Inferior parietal cortex (tissue), 1 donor: Measurements from ENCODE around the gene FLACC1.
A peak's percentile ranks its signal among the peaks of the same experiment; 100 is the strongest.

Source experiments
- DNase-seq: peaks from one replicate; pipeline ENCODE4 v3.0.0-alpha.2; 2016; ENCODE audit errors: extremely low spot score

FLACC1 gene

DNA sequence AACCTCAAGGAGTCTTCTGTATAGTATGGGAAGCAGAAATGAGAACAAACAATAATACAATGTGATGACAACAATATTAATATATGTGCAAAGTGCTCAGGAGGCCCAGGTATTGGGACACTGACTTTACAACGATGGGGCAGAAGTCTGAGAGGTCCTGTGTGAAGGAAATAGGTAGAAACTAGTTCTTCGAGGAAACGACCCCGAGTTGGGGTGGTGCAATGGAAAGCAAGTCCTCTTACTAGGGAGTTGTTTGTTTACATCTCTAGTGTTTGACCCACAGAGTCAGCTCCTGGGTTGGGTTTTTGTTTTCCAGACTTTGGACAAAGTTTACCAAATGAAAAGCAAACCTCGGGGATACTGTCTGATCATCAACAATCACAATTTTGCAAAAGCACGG, 80.6 kb downstream of the FLACC1 start:
- no peak for DNase-seq

DNA sequence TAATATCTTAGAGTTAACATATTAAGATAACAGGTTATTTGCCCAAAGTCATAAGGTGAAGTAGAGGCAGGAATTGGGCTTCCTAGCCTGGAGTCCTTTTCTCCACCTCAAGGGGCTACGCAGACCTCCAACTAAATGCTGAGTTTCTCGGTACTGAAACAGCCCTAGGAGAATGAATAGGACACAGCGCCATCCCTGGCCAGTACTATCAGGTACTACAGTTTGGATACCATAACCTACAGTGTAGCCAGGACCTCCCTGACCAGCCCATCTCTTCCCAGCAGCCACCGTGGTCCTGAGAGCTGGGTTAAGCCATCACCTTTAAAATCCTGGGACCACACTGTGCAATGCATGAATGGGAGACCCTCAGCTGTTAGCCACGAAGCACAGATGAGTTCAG, 81.2 kb downstream of the FLACC1 start:
- no peak for DNase-seq

DNA sequence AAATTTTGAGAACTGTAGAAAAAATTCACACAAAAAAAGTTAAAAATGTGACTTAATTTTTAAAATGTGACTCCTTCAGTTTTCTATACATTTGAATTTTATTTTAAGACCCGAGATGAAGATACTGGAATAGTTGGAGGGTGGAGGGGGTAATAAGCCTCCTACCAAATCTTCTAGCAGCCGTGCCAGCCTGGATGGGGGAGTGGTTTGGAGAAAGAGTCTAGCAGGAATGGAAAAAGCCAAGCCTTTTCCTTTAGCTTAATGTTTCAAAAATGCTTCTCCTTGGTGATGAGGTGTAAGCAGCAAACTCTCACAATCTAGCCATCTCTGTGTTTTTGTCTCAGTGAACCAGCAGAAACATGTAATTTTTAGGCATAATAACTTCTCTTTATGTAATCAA, 82.1 kb downstream of the FLACC1 start:
- DNase-seq: no peak

DNA sequence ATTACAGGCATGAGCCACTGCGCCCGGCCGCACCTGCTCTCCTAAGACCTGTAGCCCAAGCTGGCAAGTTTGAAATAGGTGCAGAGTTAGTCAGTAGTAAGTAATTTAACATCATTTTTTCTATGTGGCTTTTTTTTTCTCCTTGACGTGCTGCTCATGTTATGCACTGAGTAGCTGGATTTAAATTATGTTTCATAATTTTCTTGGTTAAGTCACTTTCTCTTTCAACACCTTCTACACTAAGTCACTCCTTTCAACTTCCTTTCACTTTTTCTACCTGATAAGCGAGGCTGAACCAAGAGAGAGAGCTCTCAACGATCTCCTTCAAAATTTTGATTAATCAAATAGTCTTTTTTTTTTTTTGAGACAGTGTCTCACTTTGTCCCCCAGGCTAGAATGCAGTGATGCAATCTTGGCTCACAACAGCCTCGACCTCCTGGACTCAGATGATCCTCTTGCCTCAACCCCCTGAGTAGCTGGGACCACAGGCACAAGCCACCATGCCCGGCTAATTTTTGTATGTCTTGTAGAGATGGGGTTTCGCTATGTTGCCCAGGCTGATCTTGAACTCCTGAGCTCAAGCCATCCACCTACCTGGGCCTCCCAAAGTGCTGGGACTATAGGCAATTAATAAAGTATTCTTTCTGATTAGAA, 83.7 kb downstream of the FLACC1 start:
- DNase-seq: no peak

DNA sequence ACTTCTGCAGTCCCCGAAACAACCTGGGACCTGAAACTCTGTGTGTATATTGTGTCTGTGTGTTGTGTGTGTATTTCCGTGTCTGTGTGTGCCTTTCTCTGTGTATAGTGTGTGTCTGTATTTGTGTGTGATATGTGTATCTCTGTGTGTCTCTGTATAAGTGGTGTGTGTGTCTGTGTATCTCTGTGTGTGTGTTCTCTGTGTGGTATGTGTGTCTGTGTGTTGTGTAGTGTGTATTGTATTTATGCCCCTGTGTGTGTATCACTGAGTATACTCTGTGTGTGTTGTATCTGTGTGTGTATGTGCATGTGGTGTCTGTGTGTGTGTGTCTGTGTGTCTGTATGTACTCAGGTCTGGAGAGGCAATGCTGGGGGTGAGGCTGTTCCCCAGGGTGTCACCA, 85.2 kb downstream of the FLACC1 start:
- no peak for DNase-seq

DNA sequence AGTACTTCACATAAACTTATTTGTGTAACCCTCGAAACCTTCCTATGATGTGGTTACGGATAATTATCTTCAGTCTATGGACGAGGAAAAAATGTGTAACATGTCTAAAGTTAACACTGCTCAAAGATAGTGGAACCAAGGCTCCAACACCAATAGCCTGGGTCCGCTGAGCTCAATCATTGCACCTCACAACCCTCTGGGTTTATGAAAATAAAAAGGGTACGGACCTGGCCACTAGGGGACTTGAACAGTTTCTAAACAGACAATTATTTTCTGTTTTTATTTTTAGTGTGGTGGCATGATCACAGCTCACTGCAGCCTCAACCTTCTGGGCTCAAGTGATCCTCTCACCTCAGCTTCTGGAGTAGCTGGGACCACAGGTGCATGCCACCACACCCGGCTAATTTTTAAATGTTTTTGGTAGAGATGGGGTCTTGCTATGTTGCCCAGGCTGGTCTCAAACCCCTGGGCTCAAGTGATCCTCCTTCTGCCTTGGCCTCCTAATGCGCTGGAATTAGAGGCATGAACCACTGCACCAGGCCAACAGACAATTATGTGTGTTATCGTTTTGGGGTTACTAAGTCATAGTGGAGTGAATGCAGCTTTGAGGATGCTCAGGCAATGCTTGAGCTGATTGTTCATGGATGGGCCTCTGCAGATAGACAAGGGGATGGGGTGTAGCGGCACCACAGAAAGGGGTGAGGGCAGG, 86.7 kb downstream of the FLACC1 start:
- DNase-seq: no peak

DNA sequence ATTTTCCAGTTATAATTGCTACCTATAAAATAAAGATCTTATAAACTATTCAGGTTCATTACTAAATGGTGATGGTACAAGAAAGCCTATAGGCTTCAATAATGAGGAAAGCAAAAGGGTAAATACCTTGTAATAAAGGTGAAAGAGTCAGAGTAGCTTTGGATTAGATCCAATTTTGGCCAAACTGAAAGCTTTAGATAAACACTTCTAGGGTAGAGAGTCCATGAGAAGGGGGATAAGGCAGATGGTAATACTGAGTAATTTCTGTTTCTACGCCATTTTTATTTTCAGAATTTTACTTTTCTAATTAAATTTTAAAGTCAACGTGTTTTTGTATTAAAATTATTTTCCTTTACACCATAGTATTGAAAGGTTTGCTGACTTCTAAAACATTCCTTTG, 87.4 kb downstream of the FLACC1 start:
- DNase-seq: no peak

DNA sequence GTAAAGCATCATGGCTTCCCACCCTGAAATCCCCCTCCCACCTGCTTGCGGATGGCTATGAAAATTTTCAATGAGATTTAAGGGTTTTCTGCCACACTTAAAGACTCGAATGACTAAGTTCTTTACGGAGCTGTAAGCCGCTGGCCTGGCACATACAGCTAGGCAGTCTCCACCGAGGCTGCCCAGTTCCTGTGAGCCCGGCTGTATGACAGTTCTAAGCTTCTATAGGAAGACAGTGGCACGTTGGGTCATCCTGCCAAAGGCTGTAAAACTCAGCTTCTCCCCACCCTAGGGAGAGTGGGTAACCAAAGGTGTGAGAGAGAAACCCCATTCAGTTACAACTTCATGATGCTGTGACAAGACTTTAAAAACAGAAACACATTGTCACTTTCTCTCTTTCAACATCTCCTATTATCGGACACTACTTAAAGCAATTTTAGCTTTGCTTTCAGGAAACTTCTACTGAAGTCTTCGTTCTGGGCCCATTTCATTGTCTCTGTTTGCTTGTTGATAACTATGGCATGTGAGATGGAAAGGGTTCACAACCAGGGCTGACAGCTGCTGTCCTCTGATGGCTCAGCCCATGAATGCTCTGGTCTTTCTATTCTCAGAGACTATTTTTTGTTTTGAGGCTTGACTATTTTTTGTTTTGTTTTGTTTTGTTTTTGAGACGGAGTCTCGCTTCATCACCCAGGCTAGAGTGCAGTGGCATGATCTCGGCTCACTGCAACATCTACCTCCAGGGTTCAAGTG, 89.7 kb downstream of the FLACC1 start:
- DNase-seq: no peak

DNA sequence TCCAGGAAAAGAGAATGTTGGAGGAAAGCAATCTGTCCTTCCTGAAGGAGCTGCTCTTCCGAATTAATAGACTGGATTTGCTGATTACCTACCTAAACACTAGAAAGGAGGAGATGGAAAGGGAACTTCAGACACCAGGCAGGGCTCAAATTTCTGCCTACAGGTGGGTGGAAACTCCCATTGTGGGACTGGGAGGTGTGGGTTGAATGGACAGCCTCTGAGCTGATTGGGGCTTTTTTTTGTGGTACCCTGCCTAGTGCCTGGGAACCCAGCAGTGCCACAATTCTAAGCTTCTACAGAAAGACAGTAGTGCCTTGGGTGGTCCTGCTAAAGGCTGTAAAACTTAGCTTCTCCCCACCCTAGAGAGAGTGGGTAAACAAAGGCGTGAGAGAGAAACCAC, 90.5 kb downstream of the FLACC1 start:
- DNase-seq: no peak

DNA sequence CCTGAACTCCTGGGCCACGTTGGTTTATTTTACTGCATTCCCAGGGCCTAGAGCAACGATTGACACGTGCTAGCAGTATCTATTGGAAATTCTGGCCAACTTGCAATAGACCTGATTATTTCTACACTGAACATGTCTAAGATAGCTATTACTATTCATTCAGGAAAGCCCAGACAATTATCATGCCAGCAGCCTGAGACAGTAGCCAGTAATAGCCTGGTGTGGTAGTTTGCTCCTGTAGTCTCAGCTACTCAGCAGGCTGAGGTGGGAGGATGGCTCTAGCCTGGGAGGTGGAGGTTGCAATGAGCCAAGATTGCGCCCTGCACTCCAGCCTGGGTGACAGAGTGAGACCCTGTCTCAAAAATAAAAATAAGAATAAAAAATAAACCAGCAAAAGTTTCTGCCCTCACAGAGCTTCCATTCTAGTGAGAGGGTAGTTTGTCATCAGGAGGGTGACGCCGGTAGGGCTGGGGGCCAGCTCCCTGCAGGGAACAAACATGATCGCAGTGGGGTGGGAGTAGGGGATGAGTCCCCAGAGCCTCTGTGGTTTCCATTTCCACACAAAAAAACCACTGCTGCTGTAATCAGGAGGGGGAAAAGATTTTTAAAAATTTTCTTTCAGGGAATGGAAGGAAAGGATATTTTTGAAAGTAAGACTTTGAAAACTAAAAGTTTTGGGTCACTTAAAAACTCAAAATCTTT, 92.5 kb downstream of the FLACC1 start:
- no peak for DNase-seq

DNA sequence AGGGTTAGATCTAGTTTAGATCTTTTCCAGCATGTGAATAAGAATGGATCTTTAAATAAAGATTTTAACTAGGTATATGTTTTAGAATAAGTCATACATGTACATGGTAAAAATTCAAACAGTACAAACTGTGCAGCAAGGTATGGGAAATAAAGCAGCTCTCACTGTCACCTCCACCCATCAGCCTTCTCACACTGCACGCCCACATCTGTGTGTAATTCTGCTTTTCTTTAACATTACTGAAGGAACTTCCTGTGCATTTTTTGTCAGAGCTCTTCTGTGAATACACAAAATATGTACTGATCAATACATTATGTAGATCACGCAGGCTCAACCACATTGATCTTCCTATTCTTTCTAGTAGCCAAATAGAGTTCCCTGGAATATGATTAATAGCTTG, 93.4 kb downstream of the FLACC1 start:
- no peak for DNase-seq

DNA sequence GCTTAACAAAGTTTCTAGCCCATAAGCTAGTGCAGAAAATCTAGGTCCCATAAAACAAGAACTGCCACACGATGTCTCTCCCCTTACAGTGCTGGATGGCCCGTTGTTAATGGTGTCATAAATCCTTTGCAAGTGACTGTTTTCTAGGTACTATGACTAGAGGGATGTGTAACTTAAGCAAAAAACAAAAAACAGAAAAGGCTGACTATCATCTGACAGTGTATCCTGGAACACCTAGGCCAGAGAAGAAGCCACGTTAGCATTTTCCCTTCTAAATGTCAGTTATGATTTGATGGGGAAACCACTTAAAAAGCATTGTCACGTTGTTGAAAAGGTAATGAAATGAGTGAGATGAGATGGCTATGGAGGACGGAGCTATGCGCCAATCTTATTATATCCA, 94.4 kb downstream of the FLACC1 start:
- no peak for DNase-seq

DNA sequence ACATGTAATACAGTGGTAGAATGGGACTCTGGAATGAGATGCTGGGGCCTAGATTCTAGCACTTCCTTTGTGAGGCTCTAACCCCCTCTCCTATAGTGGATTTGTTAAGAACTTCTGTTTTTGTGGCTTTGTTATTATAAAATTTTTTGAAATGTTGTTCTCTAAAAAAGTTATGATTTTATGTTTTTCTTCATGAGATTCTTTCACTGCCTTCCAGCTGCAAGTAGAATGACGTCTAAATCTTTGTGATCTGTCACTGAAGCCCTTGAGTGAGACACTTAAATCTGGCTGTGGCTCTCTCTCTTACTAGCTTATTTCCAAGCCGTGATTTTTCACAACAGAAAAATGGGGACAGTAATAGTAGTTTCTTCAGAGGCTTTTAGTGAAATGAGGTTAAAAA, 95.2 kb downstream of the FLACC1 start:
- DNase-seq: no peak

DNA sequence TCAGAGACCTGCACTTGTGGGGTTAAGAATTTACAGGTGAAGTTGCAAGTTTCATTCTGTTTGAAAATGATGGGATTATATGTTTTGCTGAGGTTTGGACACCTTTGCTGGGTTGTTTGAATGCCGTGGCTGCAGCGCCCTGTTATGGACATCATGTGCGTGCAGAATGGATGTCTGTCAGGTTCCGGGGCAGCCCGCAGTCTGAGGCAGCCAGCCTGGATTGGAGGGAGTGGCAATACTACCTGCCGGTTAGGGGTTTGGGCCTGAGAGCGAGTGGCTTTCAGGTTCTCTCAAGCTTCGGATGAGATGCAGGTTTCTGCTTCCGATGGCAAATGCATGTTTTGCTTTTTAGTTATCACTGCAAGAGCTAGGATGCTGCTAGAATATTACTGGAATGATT, 95.7 kb downstream of the FLACC1 start:
- no peak for DNase-seq

DNA sequence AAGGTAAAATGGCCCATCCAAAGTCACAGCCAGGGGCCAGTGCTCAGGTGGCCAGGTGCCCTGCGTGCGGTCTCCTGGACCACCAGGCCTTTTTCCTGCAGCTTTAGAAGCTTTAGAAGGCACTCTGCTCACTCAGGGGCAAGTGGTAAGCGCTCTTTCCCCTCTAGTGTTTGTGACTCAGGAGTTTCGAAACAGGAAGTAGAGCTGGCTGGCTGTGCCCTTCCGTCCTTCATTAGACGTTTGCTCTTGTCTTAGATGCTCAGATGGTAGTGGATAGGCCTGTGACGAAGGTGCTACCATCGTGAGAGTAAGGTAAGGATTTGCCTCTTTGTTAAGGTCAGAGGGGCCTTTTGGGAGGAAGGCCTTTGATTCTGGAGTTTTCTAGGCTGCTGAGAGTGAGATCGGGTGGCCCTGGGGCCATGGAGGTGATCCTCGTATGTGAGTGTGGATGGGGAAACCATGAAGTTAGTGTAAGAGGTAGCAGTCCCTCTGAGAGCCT, 96.8 kb downstream of the FLACC1 start, which contains the start of gene CASP8:
Gene CASP8 (plus strand): TSS at position 235 of the 499 bp plus-strand sequence. CDS start 5,951 bp downstream, outside the sequence.
- no peak for DNase-seq

DNA sequence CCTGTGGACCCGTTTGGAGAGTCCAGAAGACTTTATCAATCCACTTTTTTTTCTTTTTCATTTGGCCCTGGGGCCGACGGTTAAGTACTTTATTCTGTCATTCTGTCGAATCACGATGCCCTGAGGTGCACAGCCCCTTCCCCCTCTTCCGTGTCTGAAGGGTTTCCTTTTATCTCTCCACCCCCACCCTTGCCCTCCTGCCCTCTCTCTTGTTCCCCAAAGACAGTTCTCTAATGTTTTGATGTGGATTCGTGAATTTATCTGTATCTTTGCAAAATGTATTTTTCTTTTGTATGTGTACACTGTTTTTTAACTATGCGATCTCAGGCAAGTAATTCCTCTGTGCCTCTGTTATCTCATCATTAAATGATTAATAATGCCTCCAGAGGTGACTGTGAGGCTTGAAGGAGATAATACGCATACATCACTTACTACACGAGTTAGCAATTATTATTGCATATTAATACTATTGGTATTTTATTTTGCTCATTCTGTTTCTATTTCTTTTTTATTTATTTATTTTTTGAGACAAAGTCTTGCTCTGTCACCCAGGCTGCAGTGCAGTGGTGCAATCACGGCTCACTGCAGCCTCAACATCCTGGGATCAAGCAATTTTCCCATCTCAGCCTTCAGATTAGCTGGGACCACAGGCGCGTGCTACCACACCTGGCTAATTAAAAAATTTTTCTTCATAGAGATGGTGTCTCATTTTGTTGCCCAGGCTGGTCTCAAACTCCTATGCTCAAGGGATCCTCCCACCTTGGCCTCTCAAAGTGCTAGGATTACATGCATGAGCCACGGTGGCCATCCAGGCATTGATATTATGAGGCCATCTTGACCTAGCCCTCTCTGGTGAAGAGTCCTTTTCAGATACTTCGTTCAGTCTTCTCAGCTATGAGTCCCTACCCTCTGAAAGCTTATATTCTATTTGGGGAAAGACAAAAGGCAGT, 98.2 kb downstream of the FLACC1 start:
- no peak for DNase-seq

DNA sequence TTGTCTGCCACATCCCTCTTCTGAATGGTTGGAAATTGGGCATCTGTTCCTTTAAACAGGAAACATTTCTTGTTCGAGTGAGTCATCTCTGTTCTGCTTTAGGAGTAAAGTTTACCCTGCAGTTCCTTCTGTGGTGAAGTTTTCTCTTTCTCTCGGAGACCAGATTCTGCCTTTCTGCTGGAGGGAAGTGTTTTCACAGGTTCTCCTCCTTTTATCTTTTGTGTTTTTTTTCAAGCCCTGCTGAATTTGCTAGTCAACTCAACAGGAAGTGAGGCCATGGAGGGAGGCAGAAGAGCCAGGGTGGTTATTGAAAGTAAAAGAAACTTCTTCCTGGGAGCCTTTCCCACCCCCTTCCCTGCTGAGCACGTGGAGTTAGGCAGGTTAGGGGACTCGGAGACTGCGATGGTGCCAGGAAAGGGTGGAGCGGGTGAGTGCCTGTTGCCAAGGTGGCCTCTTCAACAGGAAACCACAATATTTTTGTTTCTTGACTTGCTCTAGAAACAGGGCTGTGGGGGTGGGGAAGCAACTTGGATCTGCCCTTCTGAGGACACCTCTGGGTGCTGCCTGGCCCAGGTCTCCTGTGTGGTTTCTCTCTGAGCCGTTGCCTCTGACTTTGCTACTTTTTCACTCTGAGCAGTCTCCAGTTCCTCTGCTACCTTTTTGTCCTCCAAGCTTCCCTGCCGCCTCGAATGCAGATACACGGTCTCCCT, 99.0 kb downstream of the FLACC1 start:
- DNase-seq: peak; percentile 31

DNA sequence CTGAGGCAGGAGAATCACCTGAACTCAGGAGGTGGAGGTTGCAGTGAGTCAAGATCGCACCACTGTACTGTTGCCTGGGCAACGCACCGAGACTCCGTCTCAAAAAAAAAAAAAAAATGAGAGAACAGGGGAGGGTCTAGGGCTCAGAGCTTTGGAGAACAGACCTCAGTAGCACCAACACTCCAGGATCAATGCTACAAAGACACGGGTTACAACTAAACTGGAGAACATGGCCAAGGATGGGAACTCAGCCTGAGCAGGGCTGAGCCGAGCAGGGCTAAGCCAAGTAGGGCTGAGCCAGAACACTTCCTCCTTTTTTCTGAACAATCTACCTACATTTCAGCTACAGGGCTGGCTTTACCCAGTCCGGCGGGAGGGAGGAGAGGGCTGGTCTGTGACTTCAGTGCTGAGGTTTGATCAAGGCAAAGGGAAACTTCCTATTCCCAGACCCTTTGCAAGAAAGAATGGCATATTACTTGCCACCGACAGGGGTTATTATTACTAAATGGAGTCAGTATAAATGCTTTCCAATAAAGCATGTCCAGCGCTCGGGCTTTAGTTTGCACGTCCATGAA, 99.7 kb downstream of the FLACC1 start:
- no peak for DNase-seq

DNA sequence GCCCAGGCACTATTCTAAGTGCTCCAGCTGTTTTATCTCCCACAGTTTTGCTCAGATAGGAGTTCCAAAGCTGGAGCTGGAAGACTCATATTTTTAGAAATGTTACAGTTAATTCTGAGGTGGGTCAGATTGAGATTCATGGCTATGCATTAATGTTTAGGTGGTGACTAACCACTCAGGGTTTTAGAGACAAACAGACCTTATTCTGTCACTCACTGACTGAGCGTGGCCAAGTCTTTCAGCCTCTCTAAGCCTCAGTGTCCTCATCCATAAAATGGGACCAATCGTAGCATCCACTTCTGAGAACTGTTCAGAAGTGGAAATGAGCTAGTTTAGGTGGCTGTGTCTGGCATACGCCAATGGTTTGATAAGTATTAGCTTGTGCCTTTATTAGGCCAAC, 101.1 kb downstream of the FLACC1 start:
- no peak for DNase-seq
